ENCODE results near the gene RETN.

The RETN gene

GRCh38 chr19:7658219-7658686 is 10.6 kb upstream of the RETN start:
- Histone ChIP-seq H3K36me3 (ENCODE audit: insufficient read depth, low read length) (no peaks in the 10 kb centered on the region), H3K27ac (no peak overlapping the region), H3K4me3 (no peak overlapping the region), H3K9me3 (ENCODE audit: low read depth, low read length) (no peaks in the 10 kb centered on the region), H3K9ac (ENCODE audit: insufficient read length) (no peak overlapping the region)
- DNase-seq (ENCODE audit: low read depth, low spot score): no peak
- TF ChIP-seq EZH2 (IDR thresholded peaks at IDR 0.05): no peak
- TF ChIP-seq FOXP2 (optimal IDR thresholded peaks at IDR 0.05; ENCODE audit: control extremely low read depth, extremely low read length, insufficient read depth): no peak
- no peak for TF ChIP-seq POLR2AphosphoS5 (IDR thresholded peaks at IDR 0.05; ENCODE audit: borderline replicate concordance, low read depth, low read length)

DNA sequence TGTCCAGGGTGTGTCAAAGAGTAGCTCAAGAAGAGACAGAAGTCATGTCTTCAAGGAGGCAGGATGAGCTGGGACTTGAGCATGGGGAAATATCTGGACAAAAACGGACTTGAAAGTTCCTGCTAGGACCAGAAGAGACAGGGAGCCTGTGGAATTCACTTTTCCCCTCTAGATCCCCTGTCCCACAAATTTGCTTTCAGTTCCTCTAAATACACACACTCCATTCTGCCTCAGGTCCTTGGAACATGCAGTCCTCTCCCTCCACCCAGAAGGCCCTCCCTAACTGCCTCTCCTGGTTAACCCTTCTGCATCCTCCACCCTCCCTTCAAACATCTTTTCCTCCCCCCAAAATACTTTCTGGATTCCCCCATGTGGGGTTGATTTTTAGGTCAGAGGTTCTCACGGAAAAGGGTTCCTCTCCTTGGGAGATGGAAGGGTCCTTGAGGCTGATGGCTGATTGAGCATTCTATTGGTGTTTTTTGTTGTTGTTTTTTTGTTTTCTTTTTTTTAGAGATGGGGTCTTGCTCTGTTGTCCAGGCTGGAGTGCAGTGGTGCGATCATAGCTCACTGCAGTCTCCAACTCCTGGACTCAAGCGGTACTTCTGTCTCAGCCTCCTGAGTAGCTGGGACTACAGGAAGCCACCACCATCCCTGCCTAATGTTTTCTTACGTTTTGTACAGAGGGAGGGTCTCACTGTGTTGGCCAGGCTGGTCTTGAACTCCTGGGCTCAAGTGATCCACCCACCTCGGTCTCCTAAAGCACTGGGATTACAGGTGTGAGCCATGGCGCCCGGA is 6.9 kb upstream of the RETN start:
- Histone ChIP-seq H3K9me3 (ENCODE audit: low read depth, low read length) (no peaks in the 10 kb centered on the region), H3K9ac (ENCODE audit: insufficient read length) (no peak overlapping the region), H3K4me3 (no peak overlapping the region), H3K27ac (no peak overlapping the region), H3K36me3 (ENCODE audit: insufficient read depth, low read length) (no peaks in the 10 kb centered on the region)
- no peak for DNase-seq (ENCODE audit: low read depth, low spot score)
- TF ChIP-seq POLR2AphosphoS5 (IDR thresholded peaks at IDR 0.05; ENCODE audit: borderline replicate concordance, low read depth, low read length) (no peak), EZH2 (IDR thresholded peaks at IDR 0.05) (no peak), FOXP2 (optimal IDR thresholded peaks at IDR 0.05; ENCODE audit: control extremely low read depth, extremely low read length, insufficient read depth) (no peak)

DNA sequence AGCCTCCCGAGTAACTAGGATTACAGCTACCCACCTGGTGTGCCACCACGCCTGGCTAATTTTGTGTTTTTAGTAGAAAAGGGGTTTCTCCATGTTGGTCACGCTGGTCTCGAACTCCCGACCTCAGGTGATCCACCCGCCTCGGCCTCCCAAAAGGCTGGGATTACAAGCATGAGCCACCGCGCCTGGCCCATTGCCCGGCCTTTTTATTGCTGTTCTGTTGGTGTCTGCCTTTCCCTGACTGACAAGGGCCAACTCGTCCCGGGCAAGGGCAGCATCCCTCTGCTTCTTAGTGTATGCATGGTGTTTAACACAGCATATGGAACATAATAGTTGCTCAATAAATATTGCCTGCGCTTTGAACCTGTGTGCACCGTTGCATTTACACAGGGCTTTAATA is 6.2 kb upstream of the RETN start:
- no peak for DNase-seq (ENCODE audit: low read depth, low spot score)
- Histone ChIP-seq H3K9me3 (ENCODE audit: low read depth, low read length) (no peaks in the 10 kb centered on the region), H3K9ac (ENCODE audit: insufficient read length) (no peak overlapping the region), H3K27ac (no peak overlapping the region), H3K36me3 (ENCODE audit: insufficient read depth, low read length) (no peaks in the 10 kb centered on the region), H3K4me3 (no peak overlapping the region)
- TF ChIP-seq EZH2 (IDR thresholded peaks at IDR 0.05) (no peak), FOXP2 (optimal IDR thresholded peaks at IDR 0.05; ENCODE audit: control extremely low read depth, extremely low read length, insufficient read depth) (no peak), POLR2AphosphoS5 (IDR thresholded peaks at IDR 0.05; ENCODE audit: borderline replicate concordance, low read depth, low read length) (no peak)

GRCh38 chr19:7663706-7664105 is 5.1 kb upstream of the RETN start:
- TF ChIP-seq EZH2 (IDR thresholded peaks at IDR 0.05) (no peak), FOXP2 (optimal IDR thresholded peaks at IDR 0.05; ENCODE audit: control extremely low read depth, extremely low read length, insufficient read depth) (no peak), POLR2AphosphoS5 (IDR thresholded peaks at IDR 0.05; ENCODE audit: borderline replicate concordance, low read depth, low read length) (no peak)
- H3K9me3 ChIP-seq (ENCODE audit: low read depth, low read length): no peaks in the 10 kb centered on the region
- no peak overlapping the region for H3K4me3 ChIP-seq
- no peak overlapping the region for H3K27ac ChIP-seq
- DNase-seq (ENCODE audit: low read depth, low spot score): no peak
- no peak overlapping the region for H3K9ac ChIP-seq (ENCODE audit: insufficient read length)
- no peaks in the 10 kb centered on the region for H3K36me3 ChIP-seq (ENCODE audit: insufficient read depth, low read length)

DNA sequence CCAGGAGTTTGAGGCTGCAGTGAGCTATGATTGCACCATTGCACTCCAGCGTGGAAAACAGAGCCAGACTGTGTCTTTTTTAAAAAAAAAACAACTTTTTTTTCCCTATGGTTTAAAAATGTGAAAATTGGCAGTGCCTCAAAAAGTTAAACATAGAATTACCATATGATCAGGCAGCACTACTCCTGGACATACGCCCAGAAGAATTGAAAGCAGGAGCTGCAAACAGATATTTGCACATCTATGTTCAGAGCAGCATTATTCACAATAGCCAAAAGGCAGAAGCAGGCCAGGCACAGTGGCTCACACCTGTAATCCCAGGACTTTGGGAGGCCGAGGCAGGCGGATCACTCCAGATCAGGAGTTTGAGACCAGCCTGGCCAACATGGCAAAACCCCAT is 3.8 kb upstream of the RETN start:
- no peak for TF ChIP-seq EZH2 (IDR thresholded peaks at IDR 0.05)
- TF ChIP-seq POLR2AphosphoS5 (IDR thresholded peaks at IDR 0.05; ENCODE audit: borderline replicate concordance, low read depth, low read length): no peak
- no peak for TF ChIP-seq FOXP2 (optimal IDR thresholded peaks at IDR 0.05; ENCODE audit: control extremely low read depth, extremely low read length, insufficient read depth)
- Histone ChIP-seq H3K36me3 (ENCODE audit: insufficient read depth, low read length) (no peaks in the 10 kb centered on the region), H3K27ac (no peak overlapping the region), H3K9ac (ENCODE audit: insufficient read length) (no peak overlapping the region), H3K4me3 (no peak overlapping the region), H3K9me3 (ENCODE audit: low read depth, low read length) (no peaks in the 10 kb centered on the region)
- no peak for DNase-seq (ENCODE audit: low read depth, low spot score)

DNA sequence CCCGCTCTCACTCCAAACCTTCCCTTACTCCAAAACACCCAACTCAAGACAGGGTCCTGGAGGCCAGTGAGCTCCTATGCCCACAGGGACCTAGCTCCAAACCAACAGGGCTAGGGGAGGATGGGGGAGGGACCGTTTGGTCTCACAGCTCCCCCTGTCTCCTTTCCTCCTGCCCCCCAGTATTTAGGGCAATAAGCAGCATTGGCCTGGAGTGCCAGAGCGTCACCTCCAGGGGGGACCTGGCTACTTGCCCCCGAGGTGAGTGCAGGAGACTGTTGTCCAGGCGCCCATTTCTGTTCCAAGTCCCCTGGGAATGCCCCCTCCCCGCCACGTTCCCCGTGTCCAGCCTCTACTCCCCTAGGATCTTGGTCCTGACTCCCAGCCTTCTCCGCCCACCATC is 792 bp downstream of the RETN start:
- Histone ChIP-seq H3K9ac (ENCODE audit: insufficient read length) (no peak overlapping the region), H3K27ac (no peak overlapping the region), H3K4me3 (no peak overlapping the region), H3K36me3 (ENCODE audit: insufficient read depth, low read length) (no peaks in the 10 kb centered on the region), H3K9me3 (ENCODE audit: low read depth, low read length) (no peaks in the 10 kb centered on the region; the same call in 1 of the 2 replicates)
- TF ChIP-seq FOXP2 (optimal IDR thresholded peaks at IDR 0.05; ENCODE audit: control extremely low read depth, extremely low read length, insufficient read depth): no peak
- TF ChIP-seq EZH2 (IDR thresholded peaks at IDR 0.05): no peak
- no peak for TF ChIP-seq POLR2AphosphoS5 (IDR thresholded peaks at IDR 0.05; ENCODE audit: borderline replicate concordance, low read depth, low read length)
- DNase-seq (ENCODE audit: low read depth, low spot score): no peak

DNA sequence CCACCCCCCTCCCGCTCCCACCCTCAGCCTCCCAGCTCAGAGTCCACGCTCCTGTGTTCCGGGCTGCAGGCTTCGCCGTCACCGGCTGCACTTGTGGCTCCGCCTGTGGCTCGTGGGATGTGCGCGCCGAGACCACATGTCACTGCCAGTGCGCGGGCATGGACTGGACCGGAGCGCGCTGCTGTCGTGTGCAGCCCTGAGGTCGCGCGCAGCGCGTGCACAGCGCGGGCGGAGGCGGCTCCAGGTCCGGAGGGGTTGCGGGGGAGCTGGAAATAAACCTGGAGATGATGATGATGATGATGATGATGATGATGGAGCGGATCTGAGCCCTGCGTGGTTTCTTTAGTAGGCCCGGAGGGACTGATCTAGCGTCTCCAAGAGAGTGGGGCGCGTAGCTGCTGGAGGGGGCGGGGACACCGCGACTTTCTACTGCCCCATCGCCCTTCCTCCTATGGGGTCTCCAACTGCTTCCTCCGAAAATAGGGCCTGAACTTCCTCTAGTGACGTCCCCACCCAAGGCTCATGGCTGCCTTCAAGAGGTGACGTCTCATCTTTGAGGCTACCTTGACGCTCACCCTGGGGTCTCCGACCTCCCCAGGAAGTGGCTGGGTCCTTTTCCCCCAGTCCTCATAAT is 1.4 kb downstream of the RETN start:
- TF ChIP-seq POLR2AphosphoS5 (IDR thresholded peaks at IDR 0.05; ENCODE audit: borderline replicate concordance, low read depth, low read length) (no peak), EZH2 (IDR thresholded peaks at IDR 0.05) (no peak), FOXP2 (optimal IDR thresholded peaks at IDR 0.05; ENCODE audit: control extremely low read depth, extremely low read length, insufficient read depth) (no peak)
- DNase-seq (ENCODE audit: low read depth, low spot score): no peak
- H3K9ac ChIP-seq (ENCODE audit: insufficient read length): no peak overlapping the region
- H3K27ac ChIP-seq: no peak overlapping the region
- no peaks in the 10 kb centered on the region for H3K36me3 ChIP-seq (ENCODE audit: insufficient read depth, low read length)
- H3K4me3 ChIP-seq: peak overlapping the region; percentile 57; the same call in 1 of the 2 replicates
- H3K9me3 ChIP-seq (ENCODE audit: low read depth, low read length): no peaks in the 10 kb centered on the region; the same call in 1 of the 2 replicates

- Histone ChIP-seq H3K9ac (ENCODE audit: insufficient read length) (no peak overlapping the region), H3K9me3 (ENCODE audit: low read depth, low read length) (no peaks in the 10 kb centered on the region; the same call in 1 of the 2 replicates), H3K4me3 (no peak overlapping the region), H3K36me3 (ENCODE audit: insufficient read depth, low read length) (no peaks in the 10 kb centered on the region), H3K27ac (no peak overlapping the region)
- no peak for DNase-seq (ENCODE audit: low read depth, low spot score)
- TF ChIP-seq FOXP2 (optimal IDR thresholded peaks at IDR 0.05; ENCODE audit: control extremely low read depth, extremely low read length, insufficient read depth): no peak
- no peak for TF ChIP-seq EZH2 (IDR thresholded peaks at IDR 0.05)
- no peak for TF ChIP-seq POLR2AphosphoS5 (IDR thresholded peaks at IDR 0.05; ENCODE audit: borderline replicate concordance, low read depth, low read length)
These were observed 1.9 kb downstream of the RETN start for GRCh38 chr19:7670790-7671189.
